OCI-LY3 (cell line): ENCODE data around the gene KCTD16.

Source experiments
- H2AFZ ChIP-seq: fragments of 200-600, 300-600 bp; shearing (Covaris generic); 2 replicates; pipeline ENCODE4 v1.6.0; 2014; ENCODE audit warnings: antibody characterized with exemption, low read depth, low read length
- H3K27ac ChIP-seq: fragments of 200-600, 300-600 bp; sonication (generic); 2 replicates; pipeline ENCODE4 v1.5.1; 2014; ENCODE audit warnings: mild to moderate bottlenecking, low read length, moderate library complexity, mixed read lengths
- H3K27me3 ChIP-seq: fragments of 200-600, 300-600 bp; sonication (generic); 2 replicates; pipeline ENCODE4 v1.6.1; 2014; ENCODE audit warnings: low read depth, low read length, mixed read lengths
- H3K36me3 ChIP-seq: fragments of 200-600, 300-600 bp; sonication (generic); replicated peaks from 2 replicates; pipeline ENCODE3; 2014; ENCODE audit warnings: low read depth, low read length, mixed read lengths
- H3K4me1 ChIP-seq: fragments of 300-600, 200-600 bp; sonication (generic); 2 replicates; pipeline ENCODE4 v1.6.1; 2014; ENCODE audit warnings: low read length, mixed read lengths
- H3K4me2 ChIP-seq: fragments of 200-600, 300-600 bp; sonication (generic); 2 replicates; pipeline ENCODE4 v1.6.1; 2014; ENCODE audit warnings: low read length, mixed read lengths
- H3K4me3 ChIP-seq: fragments of 300-600, 200-600 bp; sonication (generic); 2 replicates; pipeline ENCODE4 v1.5.1; 2014; ENCODE audit warnings: antibody characterized with exemption, mild to moderate bottlenecking, low read length, moderate library complexity
- H3K79me2 ChIP-seq: fragments of 300-600, 200-600 bp; shearing (Covaris generic); 2 replicates; pipeline ENCODE4 v1.6.1; 2014; ENCODE audit warnings: mild to moderate bottlenecking, low read length, mixed read lengths
- H3K9ac ChIP-seq: fragments of 300-600, 200-600 bp; shearing (Covaris generic); 2 replicates; pipeline ENCODE4 v1.6.0; 2014; ENCODE audit warnings: mild to moderate bottlenecking, low read length, moderate library complexity
- H3K9me3 ChIP-seq: fragments of 200-600, 300-600 bp; shearing (Covaris generic); 2 replicates; pipeline ENCODE4 v1.6.1; 2014; ENCODE audit warnings: low read length, mixed read lengths; ENCODE audit not compliant: insufficient read depth
- H4K20me1 ChIP-seq: fragments of 200-600, 300-600 bp; sonication (generic); 2 replicates; pipeline ENCODE4 v1.6.1; 2016; ENCODE audit warnings: low read length, mixed read lengths; ENCODE audit not compliant: insufficient read depth
- CTCF ChIP-seq: fragments of 200-600, 300-600 bp; sonication (generic); IDR thresholded peaks from 2 replicates; pipeline ENCODE4 v1.5.1; 2014; ENCODE audit warnings: antibody characterized with exemption, low read length, low read depth
- EZH2phosphoT487 ChIP-seq: fragments of 200-600 bp; shearing (Covaris generic); IDR thresholded peaks from 2 replicates; pipeline ENCODE4 v1.6.1; 2018; ENCODE audit warnings: antibody characterized with exemption, mixed run types, low read depth

KCTD16 gene

GRCh38 chr5:144131261-144131660 lies 39.4 kb upstream of the KCTD16 start:
- Histone ChIP-seq H3K27ac (no peak overlapping the region), H3K36me3 (no peaks in the 10 kb centered on the region), H3K27me3 (no peaks in the 10 kb centered on the region), H3K4me2 (no peak overlapping the region), H3K4me3 (no peak overlapping the region), H3K79me2 (no peaks in the 10 kb centered on the region), H3K9ac (no peak overlapping the region), H3K9me3 (no peaks in the 10 kb centered on the region), H4K20me1 (no peaks in the 10 kb centered on the region), H2AFZ (no peak overlapping the region), H3K4me1 (no peaks in the 10 kb centered on the region)
- TF ChIP-seq CTCF (no peak), EZH2phosphoT487 (no peak)

- Histone ChIP-seq H3K4me3 (no peak overlapping the region), H3K79me2 (no peaks in the 10 kb centered on the region), H3K27me3 (no peaks in the 10 kb centered on the region), H2AFZ (no peak overlapping the region), H3K4me1 (no peaks in the 10 kb centered on the region), H3K36me3 (no peaks in the 10 kb centered on the region), H3K27ac (no peak overlapping the region), H4K20me1 (no peaks in the 10 kb centered on the region), H3K9me3 (no peaks in the 10 kb centered on the region), H3K4me2 (no peak overlapping the region), H3K9ac (no peak overlapping the region)
- TF ChIP-seq CTCF (no peak), EZH2phosphoT487 (no peak)
Measured at GRCh38 chr5:144133050-144133633, 37.5 kb upstream of the KCTD16 start.

- Histone ChIP-seq H2AFZ (no peak overlapping the region), H3K9ac (no peak overlapping the region), H3K36me3 (no peaks in the 10 kb centered on the region), H3K4me2 (no peak overlapping the region), H3K9me3 (no peaks in the 10 kb centered on the region), H3K27me3 (no peaks in the 10 kb centered on the region), H4K20me1 (no peaks in the 10 kb centered on the region), H3K27ac (no peak overlapping the region), H3K4me3 (no peak overlapping the region), H3K79me2 (no peaks in the 10 kb centered on the region), H3K4me1 (no peaks in the 10 kb centered on the region)
- no peak for TF ChIP-seq CTCF
- no peak for TF ChIP-seq EZH2phosphoT487
Measured at GRCh38 chr5:144134194-144134826, 36.4 kb upstream of the KCTD16 start.

GRCh38 chr5:144135113-144135762 lies 35.4 kb upstream of the KCTD16 start:
- H2AFZ ChIP-seq: no peak overlapping the region
- no peak overlapping the region for H3K4me3 ChIP-seq
- no peak overlapping the region for H3K9ac ChIP-seq
- no peak for TF ChIP-seq EZH2phosphoT487
- TF ChIP-seq CTCF: no peak
- H3K27ac ChIP-seq: no peak overlapping the region
- no peaks in the 10 kb centered on the region for H3K27me3 ChIP-seq
- no peaks in the 10 kb centered on the region for H3K79me2 ChIP-seq
- H3K4me1 ChIP-seq: no peaks in the 10 kb centered on the region
- no peaks in the 10 kb centered on the region for H3K9me3 ChIP-seq
- H3K4me2 ChIP-seq: no peak overlapping the region
- no peaks in the 10 kb centered on the region for H4K20me1 ChIP-seq
- H3K36me3 ChIP-seq: no peaks in the 10 kb centered on the region
